GM23338 (cell line): ENCODE results near the gene ANKMY2. TPM values are rescaled to one million over a fixed set of nuclear protein-coding genes. Genes with fewer than 3 reads are reported as not detected.

Source experiments
- ATAC-seq: fragments of 200-7000 bp; cut with Tn5 transposase; 3 replicates; pipeline ENCODE4 v1.9.1; 2020
- DNase-seq: peaks from one replicate; pipeline ENCODE4 v3.0.0-alpha.2; 2015; ENCODE audit warnings: low spot score
- H2AFZ ChIP-seq: fragments of 200-600 bp; sonication (generic); 2 replicates; pipeline ENCODE4 v1.8.0; 2016; ENCODE audit warnings: antibody characterized with exemption, mild to moderate bottlenecking, moderate library complexity
- H3F3A ChIP-seq: fragments of 200-600 bp; sonication (generic); replicated peaks from 2 replicates; pipeline ENCODE4 v1.8.0; 2017; ENCODE audit warnings: antibody characterized with exemption, mixed run types, low read depth
- H3K27ac ChIP-seq: fragments of 200-600 bp; sonication (generic); 2 replicates; pipeline ENCODE4 v1.6.1; 2016; ENCODE audit warnings: low read depth
- H3K27me3 ChIP-seq: fragments of 200-600 bp; sonication (generic); 2 replicates; pipeline ENCODE4 v1.8.0; 2016; ENCODE audit warnings: mild to moderate bottlenecking, mixed run types, moderate library complexity; ENCODE audit not compliant: insufficient read depth
- H3K36me3 ChIP-seq: fragments of 200-600 bp; sonication (generic); 2 replicates; pipeline ENCODE4 v1.8.0; 2016; ENCODE audit warnings: mild to moderate bottlenecking; ENCODE audit not compliant: insufficient read depth
- H3K4me1 ChIP-seq: fragments of 200-600 bp; sonication (generic); 2 replicates; pipeline ENCODE4 v1.8.0; 2016; ENCODE audit warnings: mild to moderate bottlenecking, moderate library complexity; ENCODE audit not compliant: insufficient read depth
- H3K4me2 ChIP-seq: fragments of 200-600 bp; sonication (generic); 2 replicates; pipeline ENCODE4 v1.7.1; 2017; ENCODE audit warnings: mixed run types
- H3K4me3 ChIP-seq: fragments of 200-600 bp; sonication (generic); 2 replicates; pipeline ENCODE4 v1.6.1; 2016; ENCODE audit warnings: mixed run types
- H3K79me2 ChIP-seq: fragments of 200-600 bp; sonication (generic); replicated peaks from 2 replicates; pipeline ENCODE4 v1.8.0; 2017; ENCODE audit warnings: mild to moderate bottlenecking; ENCODE audit not compliant: insufficient read depth
- H3K9me2 ChIP-seq: fragments of 200-600 bp; sonication (generic); 2 replicates; pipeline ENCODE4 v1.8.0; 2017; ENCODE audit not compliant: insufficient read depth
- H4K20me1 ChIP-seq: fragments of 200-600 bp; sonication (generic); replicated peaks from 2 replicates; pipeline ENCODE4 v1.8.0; 2017; ENCODE audit warnings: mild to moderate bottlenecking; ENCODE audit not compliant: insufficient read depth
- H3K27ac Mint-ChIP-seq: 2 replicates; pipeline ENCODE4 v1.8.0; 2020; ENCODE audit warnings: inconsistent platforms, mild to moderate bottlenecking, moderate library complexity, mixed read lengths
- H3K27me3 Mint-ChIP-seq: 3 replicates; pipeline ENCODE4 v1.8.0; 2022; ENCODE audit warnings: low read depth, mild to moderate bottlenecking, moderate library complexity, mixed read lengths, inconsistent platforms; ENCODE audit not compliant: insufficient read depth, poor library complexity
- H3K36me3 Mint-ChIP-seq: 3 replicates; pipeline ENCODE4 v1.8.0; 2021; ENCODE audit warnings: low read depth, mild to moderate bottlenecking, inconsistent platforms, moderate library complexity, mixed read lengths
- H3K4me1 Mint-ChIP-seq: 3 replicates; pipeline ENCODE4 v1.8.0; 2020; ENCODE audit warnings: mild to moderate bottlenecking, inconsistent platforms, mixed read lengths
- H3K4me3 Mint-ChIP-seq: 3 replicates; pipeline ENCODE4 v1.8.0; 2021; ENCODE audit warnings: moderate library complexity, mild to moderate bottlenecking, inconsistent platforms, mixed read lengths
- H3K9me3 Mint-ChIP-seq: 3 replicates; pipeline ENCODE4 v1.8.0; 2020; ENCODE audit warnings: moderate library complexity, mild to moderate bottlenecking, inconsistent platforms, mixed read lengths
- CREB1 ChIP-seq: fragments of 250-450 bp; sonication (Bioruptor Pico); IDR thresholded peaks from 2 replicates; pipeline ENCODE4 v1.5.0; 2020; ENCODE audit warnings: low read depth, mild to moderate bottlenecking, moderate library complexity
- EZH2 ChIP-seq: fragments of 200-600 bp; sonication (generic); IDR thresholded peaks from one replicate; pipeline ENCODE4 v1.8.0; 2017; ENCODE audit warnings: antibody characterized with exemption, mild to moderate bottlenecking, low read depth; ENCODE audit not compliant: unreplicated experiment
- EZH2phosphoT487 ChIP-seq: fragments of 200-600 bp; sonication (generic); IDR thresholded peaks from one replicate; pipeline ENCODE4 v1.8.1; 2018; ENCODE audit warnings: antibody characterized with exemption; ENCODE audit not compliant: unreplicated experiment
- JUNB ChIP-seq: IDR thresholded peaks from one replicate; pipeline ENCODE4 v1.6.1; 2016; ENCODE audit warnings: antibody characterized with exemption; ENCODE audit not compliant: unreplicated experiment
- NANOG ChIP-seq: IDR thresholded peaks from 2 replicates; pipeline ENCODE4 v1.6.1; 2016; ENCODE audit warnings: antibody characterized with exemption, borderline replicate concordance
- POLR2AphosphoS5 ChIP-seq: IDR thresholded peaks from 2 replicates; pipeline ENCODE4 v1.6.1; 2016; ENCODE audit warnings: antibody characterized with exemption, low read depth
- STAT1 ChIP-seq: IDR thresholded peaks from one replicate; pipeline ENCODE4 v1.6.1; 2016; ENCODE audit warnings: antibody characterized with exemption; ENCODE audit not compliant: unreplicated experiment
- ZNF114 ChIP-seq: fragments of 250-450 bp; sonication (Bioruptor Pico); IDR thresholded peaks from 2 replicates; pipeline ENCODE4 v1.5.0; 2020; ENCODE audit warnings: mild to moderate bottlenecking, moderate library complexity
- ZNF331 ChIP-seq: fragments of 250-450 bp; sonication (Bioruptor Pico); IDR thresholded peaks from 2 replicates; pipeline ENCODE4 v1.5.0; 2020; ENCODE audit warnings: low read depth, mild to moderate bottlenecking, moderate library complexity
- polyA plus RNA-seq: library from polyadenylated mRNA; unstranded; fragments of >200 nt; fragmentation: Nextera tagmentation; extraction: Ambion mirVana; gene quantifications from 2 replicates; pipeline ENCODE4 v1.2.1, GENCODE V29; 2016
- total RNA-seq: library from RNA; depleted of rRNA; stranded (reverse); fragments of >200 nt; shearing (Covaris generic); gene quantifications from 2 replicates; pipeline ENCODE4 v1.2.3, GENCODE V29; 2014
- TF ChIP-seq, protein P1 (sequence below): IDR thresholded peaks from one replicate; pipeline ENCODE4 v1.6.1; 2018; ENCODE audit warnings: antibody characterized with exemption; ENCODE audit not compliant: unreplicated experiment
- TF ChIP-seq, protein P2 (sequence below): IDR thresholded peaks from 2 replicates; pipeline ENCODE4 v1.6.1; 2016; ENCODE audit warnings: antibody characterized with exemption
- TF ChIP-seq, protein P3 (sequence below): fragments of 250-450 bp; sonication (Bioruptor Pico); IDR thresholded peaks from 2 replicates; pipeline ENCODE4 v1.5.0; 2020; ENCODE audit warnings: mild to moderate bottlenecking, moderate library complexity
- TF ChIP-seq, protein P4 (sequence below), 2 experiments: fragments of 200-600 bp in 1 of 2; sonication (generic) in 1 of 2; conservative IDR thresholded peaks; 2 replicates each; pipeline versions ENCODE4 v1.5.1 to v1.6.1; 2016 to 2017; ENCODE audit warnings: antibody characterized with exemption in 2 of 2, low read depth in 2 of 2, mild to moderate bottlenecking in 2 of 2, moderate library complexity in 1 of 2

The ANKMY2 gene
- total and polyA plus RNA-seq, 2 experiments from 2014 or later, result 4.4 to 9.5 TPM

DNA sequence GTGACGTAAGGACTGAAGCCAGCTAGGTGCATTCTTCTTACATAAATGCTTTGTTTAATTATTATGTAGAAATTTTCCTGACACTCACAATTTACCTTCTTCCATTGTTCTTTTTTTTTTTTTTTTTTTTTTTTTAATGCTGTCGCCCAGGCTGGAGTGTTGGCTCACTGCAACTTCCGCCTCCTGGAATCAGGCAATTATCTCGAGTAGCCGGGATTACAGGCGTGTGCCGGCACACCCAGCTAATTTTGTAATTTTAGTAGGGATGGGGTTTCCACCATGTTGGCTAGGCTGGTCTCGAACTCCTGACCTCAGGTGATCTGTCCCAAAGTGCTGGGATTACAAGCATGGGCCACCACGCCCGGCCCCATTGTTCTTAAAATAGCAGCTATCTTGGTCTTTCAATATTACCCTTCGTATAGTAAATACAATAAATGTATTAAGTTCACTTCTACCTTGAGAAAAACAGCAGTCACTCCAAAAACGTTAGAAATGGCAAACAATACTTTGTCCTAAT, 32.5 kb upstream of the ANKMY2 start:
- ATAC-seq (no peak), DNase-seq (no peak)
- Histone ChIP-seq H3K79me2 (peaks cover 21% of the 10 kb centered on the region), H3K4me1 (peaks cover 5% of the 10 kb centered on the region; the same call in 1 of the 2 replicates), H3K4me3 (no peak overlapping the region), H3K9me2 (no peaks in the 10 kb centered on the region), H3K27me3 (no peaks in the 10 kb centered on the region), H3K36me3 (peaks cover 37% of the 10 kb centered on the region; the same call in 1 of the 2 replicates), H3K27ac (no peak overlapping the region), H3K4me2 (no peak overlapping the region), H2AFZ (no peak overlapping the region), H3F3A (no peaks in the 10 kb centered on the region), H4K20me1 (no peaks in the 10 kb centered on the region; the same call in 1 of the 2 replicates)
- peaks cover 10% of the 10 kb centered on the region for H3K4me1 Mint-ChIP-seq
- H3K27ac Mint-ChIP-seq, result no peak overlapping the region
- H3K9me3 Mint-ChIP-seq, result peaks cover 4% of the 10 kb centered on the region; the same call in 2 of the 3 replicates
- TF ChIP-seq, protein P1, sequence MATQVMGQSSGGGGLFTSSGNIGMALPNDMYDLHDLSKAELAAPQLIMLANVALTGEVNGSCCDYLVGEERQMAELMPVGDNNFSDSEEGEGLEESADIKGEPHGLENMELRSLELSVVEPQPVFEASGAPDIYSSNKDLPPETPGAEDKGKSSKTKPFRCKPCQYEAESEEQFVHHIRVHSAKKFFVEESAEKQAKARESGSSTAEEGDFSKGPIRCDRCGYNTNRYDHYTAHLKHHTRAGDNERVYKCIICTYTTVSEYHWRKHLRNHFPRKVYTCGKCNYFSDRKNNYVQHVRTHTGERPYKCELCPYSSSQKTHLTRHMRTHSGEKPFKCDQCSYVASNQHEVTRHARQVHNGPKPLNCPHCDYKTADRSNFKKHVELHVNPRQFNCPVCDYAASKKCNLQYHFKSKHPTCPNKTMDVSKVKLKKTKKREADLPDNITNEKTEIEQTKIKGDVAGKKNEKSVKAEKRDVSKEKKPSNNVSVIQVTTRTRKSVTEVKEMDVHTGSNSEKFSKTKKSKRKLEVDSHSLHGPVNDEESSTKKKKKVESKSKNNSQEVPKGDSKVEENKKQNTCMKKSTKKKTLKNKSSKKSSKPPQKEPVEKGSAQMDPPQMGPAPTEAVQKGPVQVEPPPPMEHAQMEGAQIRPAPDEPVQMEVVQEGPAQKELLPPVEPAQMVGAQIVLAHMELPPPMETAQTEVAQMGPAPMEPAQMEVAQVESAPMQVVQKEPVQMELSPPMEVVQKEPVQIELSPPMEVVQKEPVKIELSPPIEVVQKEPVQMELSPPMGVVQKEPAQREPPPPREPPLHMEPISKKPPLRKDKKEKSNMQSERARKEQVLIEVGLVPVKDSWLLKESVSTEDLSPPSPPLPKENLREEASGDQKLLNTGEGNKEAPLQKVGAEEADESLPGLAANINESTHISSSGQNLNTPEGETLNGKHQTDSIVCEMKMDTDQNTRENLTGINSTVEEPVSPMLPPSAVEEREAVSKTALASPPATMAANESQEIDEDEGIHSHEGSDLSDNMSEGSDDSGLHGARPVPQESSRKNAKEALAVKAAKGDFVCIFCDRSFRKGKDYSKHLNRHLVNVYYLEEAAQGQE, result no peak
- TF ChIP-seq, protein P2, sequence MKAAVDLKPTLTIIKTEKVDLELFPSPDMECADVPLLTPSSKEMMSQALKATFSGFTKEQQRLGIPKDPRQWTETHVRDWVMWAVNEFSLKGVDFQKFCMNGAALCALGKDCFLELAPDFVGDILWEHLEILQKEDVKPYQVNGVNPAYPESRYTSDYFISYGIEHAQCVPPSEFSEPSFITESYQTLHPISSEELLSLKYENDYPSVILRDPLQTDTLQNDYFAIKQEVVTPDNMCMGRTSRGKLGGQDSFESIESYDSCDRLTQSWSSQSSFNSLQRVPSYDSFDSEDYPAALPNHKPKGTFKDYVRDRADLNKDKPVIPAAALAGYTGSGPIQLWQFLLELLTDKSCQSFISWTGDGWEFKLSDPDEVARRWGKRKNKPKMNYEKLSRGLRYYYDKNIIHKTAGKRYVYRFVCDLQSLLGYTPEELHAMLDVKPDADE, result no peak
- TF ChIP-seq, protein P3, sequence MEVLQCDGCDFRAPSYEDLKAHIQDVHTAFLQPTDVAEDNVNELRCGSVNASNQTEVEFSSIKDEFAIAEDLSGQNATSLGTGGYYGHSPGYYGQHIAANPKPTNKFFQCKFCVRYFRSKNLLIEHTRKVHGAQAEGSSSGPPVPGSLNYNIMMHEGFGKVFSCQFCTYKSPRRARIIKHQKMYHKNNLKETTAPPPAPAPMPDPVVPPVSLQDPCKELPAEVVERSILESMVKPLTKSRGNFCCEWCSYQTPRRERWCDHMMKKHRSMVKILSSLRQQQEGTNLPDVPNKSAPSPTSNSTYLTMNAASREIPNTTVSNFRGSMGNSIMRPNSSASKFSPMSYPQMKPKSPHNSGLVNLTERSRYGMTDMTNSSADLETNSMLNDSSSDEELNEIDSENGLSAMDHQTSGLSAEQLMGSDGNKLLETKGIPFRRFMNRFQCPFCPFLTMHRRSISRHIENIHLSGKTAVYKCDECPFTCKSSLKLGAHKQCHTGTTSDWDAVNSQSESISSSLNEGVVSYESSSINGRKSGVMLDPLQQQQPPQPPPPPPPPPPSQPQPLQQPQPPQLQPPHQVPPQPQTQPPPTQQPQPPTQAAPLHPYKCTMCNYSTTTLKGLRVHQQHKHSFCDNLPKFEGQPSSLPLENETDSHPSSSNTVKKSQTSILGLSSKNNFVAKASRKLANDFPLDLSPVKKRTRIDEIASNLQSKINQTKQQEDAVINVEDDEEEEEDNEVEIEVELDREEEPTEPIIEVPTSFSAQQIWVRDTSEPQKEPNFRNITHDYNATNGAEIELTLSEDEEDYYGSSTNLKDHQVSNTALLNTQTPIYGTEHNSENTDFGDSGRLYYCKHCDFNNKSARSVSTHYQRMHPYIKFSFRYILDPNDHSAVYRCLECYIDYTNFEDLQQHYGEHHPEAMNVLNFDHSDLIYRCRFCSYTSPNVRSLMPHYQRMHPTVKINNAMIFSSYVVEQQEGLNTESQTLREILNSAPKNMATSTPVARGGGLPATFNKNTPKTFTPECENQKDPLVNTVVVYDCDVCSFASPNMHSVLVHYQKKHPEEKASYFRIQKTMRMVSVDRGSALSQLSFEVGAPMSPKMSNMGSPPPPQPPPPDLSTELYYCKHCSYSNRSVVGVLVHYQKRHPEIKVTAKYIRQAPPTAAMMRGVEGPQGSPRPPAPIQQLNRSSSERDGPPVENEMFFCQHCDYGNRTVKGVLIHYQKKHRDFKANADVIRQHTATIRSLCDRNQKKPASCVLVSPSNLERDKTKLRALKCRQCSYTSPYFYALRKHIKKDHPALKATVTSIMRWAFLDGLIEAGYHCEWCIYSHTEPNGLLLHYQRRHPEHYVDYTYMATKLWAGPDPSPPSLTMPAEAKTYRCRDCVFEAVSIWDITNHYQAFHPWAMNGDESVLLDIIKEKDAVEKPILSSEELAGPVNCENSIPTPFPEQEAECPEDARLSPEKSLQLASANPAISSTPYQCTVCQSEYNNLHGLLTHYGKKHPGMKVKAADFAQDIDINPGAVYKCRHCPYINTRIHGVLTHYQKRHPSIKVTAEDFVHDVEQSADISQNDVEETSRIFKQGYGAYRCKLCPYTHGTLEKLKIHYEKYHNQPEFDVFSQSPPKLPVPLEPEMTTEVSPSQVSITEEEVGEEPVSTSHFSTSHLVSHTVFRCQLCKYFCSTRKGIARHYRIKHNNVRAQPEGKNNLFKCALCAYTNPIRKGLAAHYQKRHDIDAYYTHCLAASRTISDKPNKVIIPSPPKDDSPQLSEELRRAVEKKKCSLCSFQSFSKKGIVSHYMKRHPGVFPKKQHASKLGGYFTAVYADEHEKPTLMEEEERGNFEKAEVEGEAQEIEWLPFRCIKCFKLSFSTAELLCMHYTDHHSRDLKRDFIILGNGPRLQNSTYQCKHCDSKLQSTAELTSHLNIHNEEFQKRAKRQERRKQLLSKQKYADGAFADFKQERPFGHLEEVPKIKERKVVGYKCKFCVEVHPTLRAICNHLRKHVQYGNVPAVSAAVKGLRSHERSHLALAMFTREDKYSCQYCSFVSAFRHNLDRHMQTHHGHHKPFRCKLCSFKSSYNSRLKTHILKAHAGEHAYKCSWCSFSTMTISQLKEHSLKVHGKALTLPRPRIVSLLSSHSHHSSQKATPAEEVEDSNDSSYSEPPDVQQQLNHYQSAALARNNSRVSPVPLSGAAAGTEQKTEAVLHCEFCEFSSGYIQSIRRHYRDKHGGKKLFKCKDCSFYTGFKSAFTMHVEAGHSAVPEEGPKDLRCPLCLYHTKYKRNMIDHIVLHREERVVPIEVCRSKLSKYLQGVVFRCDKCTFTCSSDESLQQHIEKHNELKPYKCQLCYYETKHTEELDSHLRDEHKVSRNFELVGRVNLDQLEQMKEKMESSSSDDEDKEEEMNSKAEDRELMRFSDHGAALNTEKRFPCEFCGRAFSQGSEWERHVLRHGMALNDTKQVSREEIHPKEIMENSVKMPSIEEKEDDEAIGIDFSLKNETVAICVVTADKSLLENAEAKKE (CRISPR knock-in tag), result no peak
- TF ChIP-seq POLR2AphosphoS5, result no peak
- TF ChIP-seq EZH2phosphoT487, result no peak
- no peak for TF ChIP-seq EZH2
- TF ChIP-seq NANOG, result no peak
- no peak for TF ChIP-seq ZNF114
- TF ChIP-seq JUNB, result no peak
- TF ChIP-seq STAT1, result no peak
- no peak for TF ChIP-seq CREB1 (CRISPR knock-in tag)
- TF ChIP-seq ZNF331 (CRISPR knock-in tag), result no peak
- TF ChIP-seq, protein P4, sequence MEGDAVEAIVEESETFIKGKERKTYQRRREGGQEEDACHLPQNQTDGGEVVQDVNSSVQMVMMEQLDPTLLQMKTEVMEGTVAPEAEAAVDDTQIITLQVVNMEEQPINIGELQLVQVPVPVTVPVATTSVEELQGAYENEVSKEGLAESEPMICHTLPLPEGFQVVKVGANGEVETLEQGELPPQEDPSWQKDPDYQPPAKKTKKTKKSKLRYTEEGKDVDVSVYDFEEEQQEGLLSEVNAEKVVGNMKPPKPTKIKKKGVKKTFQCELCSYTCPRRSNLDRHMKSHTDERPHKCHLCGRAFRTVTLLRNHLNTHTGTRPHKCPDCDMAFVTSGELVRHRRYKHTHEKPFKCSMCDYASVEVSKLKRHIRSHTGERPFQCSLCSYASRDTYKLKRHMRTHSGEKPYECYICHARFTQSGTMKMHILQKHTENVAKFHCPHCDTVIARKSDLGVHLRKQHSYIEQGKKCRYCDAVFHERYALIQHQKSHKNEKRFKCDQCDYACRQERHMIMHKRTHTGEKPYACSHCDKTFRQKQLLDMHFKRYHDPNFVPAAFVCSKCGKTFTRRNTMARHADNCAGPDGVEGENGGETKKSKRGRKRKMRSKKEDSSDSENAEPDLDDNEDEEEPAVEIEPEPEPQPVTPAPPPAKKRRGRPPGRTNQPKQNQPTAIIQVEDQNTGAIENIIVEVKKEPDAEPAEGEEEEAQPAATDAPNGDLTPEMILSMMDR (conservative IDR thresholded peaks at IDR 0.05; ENCODE audit: low read depth in 2 of 2), result no peak
- peaks cover 8% of the 10 kb centered on the region for H3K27me3 Mint-ChIP-seq
- H3K4me3 Mint-ChIP-seq, result no peak overlapping the region
- peaks cover 77% of the 10 kb centered on the region for H3K36me3 Mint-ChIP-seq
